Left cardiac atrium (tissue), 4 donors: ENCODE data around the gene CACNA2D1. TPM values are rescaled to one million over a fixed set of nuclear protein-coding genes. Genes with fewer than 3 reads are reported as not detected.

Experiments used
- ATAC-seq, 2 donors: fragments of 200-7000 bp; cut with Tn5 transposase; one replicate each; pipeline ENCODE4 v1.9.1; 2020; ENCODE audit warnings: mild to moderate bottlenecking in 2 of 2, moderate library complexity in 2 of 2
- DNase-seq: peaks from one replicate; pipeline ENCODE4 v3.0.0-alpha.2; 2020
- intact Hi-C, 2 donors: fragments of 100-400 bp; cut with DNase I; formaldehyde crosslinking; loops; one replicate each; pipeline versions ENCODE4 v1.14.1 to v1.15.1; 2022 to 2023
- total RNA-seq, 2 donors: library from RNA; stranded (reverse); fragmentation: NEBNext Ultra II Directional; extraction: Animal tissue kit (Norgen Biotek cat#: 25700); gene quantifications; one replicate each; pipeline ENCODE4 v1.2.1, GENCODE V29; 2021
- donor health status: DM: no; HTN: yes; CAD: no.
- donor health status: DM: no; HTN: yes; CAD: no; lungs with severe emphysema.
- donor health status: DM: yes; HTN: yes; CAD: no.
- donor health status: Dilated cardiomyopathy.

The CACNA2D1 gene
- total RNA-seq, 2 donors from 2014 or later: 29.5 to 39.8 TPM

DNA sequence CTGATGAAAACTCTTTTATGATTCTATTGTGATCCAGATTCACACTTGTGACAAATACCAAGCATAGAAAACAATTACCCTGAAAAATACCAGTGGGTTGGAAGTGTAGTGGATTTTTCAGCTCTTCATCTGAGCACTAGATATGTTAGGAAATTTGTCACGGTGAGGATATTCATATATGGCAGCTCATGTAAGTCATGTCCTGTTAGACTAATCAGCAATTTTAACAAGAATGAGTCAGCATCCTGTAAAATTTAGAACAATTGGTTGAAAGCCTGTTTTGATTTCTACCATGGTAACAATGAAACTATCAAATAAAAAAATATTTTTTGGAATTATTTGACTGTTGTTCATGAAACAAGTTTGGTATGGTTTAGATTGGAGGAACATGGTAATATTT is 334.3 kb downstream of the CACNA2D1 start:
- ATAC-seq: no peak
- no peak for DNase-seq
- intact Hi-C loops: no loop called here

DNA sequence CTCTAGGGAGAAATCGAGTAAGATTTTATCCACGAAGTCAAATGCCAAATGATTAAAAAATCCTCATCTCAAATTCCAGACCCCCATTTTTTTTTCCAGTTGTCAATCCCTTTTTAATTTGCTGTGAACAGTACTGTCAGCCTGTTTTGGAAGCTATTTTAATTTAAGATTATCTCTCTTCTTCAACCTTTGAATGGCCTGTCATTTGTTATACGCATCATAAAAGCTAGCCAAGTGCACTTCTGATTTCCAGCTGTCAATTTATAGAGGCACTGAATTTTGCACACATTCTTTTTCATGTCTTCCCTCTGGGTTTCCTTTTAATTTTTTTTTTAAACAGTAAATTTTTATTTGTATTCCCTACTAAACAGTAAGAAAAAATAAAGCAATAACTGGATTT is 337.4 kb downstream of the CACNA2D1 start:
- DNase-seq (no peak), ATAC-seq (no peak)
- intact Hi-C loops: no loop called here

DNA sequence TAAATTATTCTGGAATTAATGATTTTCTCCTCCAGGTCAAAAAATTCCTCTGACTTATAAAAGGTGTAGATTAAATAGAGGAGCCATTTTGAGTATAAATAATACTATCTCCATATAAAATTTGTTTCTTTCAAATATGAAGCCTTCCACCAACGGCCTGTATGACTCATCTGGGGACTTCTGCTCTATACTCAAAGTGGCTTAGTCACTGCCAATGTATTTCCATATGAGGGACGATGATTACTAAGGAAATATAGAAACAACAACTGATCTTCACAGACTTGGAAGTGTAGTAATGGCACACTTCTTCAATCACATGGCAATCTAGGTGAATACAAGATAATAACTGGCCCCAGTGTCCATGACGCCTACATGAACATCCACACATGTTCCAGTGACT is 338.1 kb downstream of the CACNA2D1 start:
- no peak for DNase-seq
- intact Hi-C loops: no loop called here
- no peak for ATAC-seq

DNA sequence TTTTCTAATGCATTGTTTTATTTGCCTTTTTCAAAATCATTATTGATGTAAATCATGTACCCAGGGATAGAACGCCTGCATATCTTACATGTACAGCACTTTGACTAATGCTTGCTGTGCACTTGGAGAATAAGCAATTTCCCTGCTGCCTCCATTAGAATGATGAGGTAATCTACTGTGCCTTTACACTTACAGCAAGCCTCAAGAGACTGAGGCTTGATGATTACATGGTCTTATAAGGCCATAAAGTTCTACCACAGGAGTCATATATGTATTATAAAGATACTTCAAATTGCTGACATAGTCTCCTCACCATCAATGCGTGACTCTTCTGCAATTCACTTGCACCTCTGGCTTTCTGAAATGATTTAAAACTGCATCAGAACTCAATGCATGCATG is 345.2 kb downstream of the CACNA2D1 start:
- ATAC-seq (no peak), DNase-seq (no peak)
- intact Hi-C loops: no loop called here

DNA sequence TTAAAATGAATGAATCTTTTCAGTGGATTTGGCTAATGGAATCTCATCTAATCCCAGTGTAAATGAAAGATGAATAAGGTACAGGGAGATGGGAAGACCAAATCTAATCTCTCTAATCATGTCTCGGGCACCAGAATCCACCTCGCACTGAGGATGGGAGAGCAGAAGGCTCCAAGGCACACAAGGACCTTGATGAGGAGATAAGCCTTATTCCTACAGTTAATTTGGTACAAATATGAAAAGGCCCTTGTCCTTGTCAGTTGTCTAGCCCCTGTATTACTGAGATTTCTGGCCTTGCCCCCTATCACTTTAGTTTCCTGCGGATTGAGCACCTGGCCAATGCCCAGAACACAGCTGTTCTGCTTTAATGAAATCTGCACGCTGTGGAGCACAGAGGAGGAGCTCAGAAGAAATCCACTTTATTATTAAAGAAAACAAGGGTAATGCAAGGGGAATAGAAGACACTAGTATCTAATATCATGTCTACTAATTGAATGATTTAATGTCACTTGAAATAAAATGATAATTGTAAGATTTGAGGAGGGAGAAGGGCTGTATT is 352.4 kb downstream of the CACNA2D1 start:
- no peak for DNase-seq
- intact Hi-C loops: no loop called here
- ATAC-seq: no peak

DNA sequence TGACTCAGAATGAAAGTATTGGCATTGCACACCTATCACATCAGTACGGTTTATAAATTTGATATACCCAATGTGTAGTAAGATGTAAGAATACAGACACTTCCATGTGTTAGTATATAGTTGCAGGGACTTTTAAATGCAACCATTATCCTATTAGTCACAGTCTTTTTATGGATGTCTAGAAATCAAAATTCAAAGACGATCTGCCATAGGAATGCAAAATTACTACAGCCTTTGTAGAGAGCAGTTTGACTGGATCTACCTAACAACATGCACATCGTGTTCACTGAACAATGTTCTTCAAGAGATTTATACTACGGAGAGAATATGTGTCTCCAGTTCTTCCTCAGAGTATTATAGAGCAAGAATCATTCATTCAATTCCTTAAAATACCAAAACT is 356.5 kb downstream of the CACNA2D1 start:
- DNase-seq: no peak
- intact Hi-C loops: no loop called here
- no peak for ATAC-seq

DNA sequence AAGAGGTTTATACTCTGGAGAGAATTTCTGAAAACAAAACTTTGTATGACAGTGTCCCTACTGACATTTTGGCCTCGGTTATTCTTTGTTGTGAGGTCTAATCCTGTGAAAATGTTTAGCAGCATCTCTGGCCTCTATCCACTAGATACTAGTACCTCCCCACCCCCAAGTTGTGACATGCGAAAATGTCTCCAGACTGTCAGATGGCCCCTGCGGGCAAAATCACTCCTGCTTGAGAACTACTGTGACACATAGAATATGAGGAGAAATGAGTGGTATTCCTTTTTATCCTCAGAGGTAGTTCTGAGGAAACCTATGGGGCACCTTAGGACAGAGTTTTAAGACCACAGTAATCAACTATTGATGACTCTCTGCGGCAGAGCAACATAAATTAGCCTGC is 358.5 kb downstream of the CACNA2D1 start:
- DNase-seq: no peak
- intact Hi-C loops: no loop called here
- ATAC-seq: no peak

DNA sequence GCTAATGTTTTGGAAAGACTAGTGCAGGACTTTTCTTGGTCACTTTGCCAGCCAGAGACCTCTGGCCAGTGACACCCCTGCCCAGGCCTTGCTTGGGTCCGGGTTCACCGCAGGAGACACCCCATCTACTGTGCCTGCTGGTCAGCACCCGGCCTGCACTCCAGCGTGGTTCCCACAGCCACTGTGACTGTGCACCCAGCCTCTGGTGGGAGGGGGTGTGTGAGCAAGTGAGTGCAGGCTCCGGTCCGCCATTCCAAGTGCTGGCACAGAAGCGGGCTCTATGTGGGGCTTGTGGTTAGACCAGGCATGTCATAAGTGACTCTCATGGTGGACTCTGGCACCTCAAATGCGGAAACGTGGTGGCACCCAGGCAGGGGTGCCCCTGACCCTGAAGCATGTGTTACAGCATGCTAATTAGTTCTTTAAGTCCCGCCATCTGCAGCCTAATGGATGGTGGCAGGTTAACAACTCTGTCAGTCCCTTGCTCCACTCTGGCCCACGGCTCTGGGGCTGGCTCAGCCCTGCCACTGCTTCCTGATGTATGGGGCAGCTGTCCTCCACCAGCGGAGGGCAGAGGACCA is 361.8 kb downstream of the CACNA2D1 start:
- DNase-seq: no peak
- intact Hi-C loops: no loop called here
- ATAC-seq: no peak

DNA sequence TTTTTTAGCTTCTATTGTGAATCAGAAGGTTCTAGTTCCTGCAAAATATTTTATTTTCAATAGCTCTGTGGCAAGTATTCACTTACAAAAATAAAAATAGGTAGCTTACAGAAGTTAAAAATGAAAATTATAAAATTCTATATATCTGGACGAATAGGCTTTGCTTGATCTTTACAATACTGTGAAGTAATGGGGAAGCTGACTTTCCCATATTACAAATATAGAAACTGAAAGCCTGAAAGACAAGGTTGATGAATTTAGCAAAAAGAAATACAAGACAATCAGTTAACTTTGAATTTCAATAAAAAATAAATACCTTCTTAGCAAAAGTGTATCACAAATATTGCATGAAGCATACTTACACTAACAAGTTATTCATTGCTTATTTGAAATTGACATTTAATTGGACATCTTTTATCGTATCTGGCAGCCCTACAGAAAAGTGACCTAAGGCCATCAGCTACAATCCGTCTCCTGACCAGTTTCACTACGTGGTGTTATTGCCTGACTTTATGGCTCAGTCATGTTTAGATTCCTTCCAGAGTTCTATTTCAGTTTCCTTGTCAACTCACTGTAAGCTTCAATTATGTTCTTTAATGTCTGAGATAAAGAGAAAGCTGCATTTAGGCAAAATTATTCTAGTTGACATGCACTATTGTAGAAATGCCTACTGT is 363.2 kb downstream of the CACNA2D1 start:
- DNase-seq (no peak), ATAC-seq (no peak)
- intact Hi-C loops: no loop called here

GRCh38 chr7:82079527-82079926 is 364.1 kb downstream of the CACNA2D1 start:
- ATAC-seq (no peak), DNase-seq (no peak)
- intact Hi-C loops: no loop called here

DNA sequence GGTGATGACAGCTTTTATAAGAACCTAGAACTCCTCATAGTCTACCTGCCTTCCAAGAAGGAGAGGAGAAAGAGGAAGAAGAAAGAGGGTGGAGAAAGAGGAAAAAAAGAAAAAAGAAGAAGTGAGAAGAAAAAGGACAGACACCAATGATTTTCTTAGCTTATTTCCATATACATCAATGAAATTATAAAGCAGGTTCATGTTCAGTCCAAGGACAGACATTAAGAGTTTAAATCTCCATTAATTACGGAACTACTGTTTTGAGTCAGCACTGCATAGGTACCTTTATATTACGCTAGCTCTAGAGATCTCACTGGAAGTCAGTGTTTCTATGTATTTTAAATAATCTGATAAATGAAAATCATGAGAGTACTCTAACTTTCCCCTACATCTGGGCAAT is 364.8 kb downstream of the CACNA2D1 start:
- DNase-seq: no peak
- intact Hi-C loops: no loop called here
- ATAC-seq: no peak

DNA sequence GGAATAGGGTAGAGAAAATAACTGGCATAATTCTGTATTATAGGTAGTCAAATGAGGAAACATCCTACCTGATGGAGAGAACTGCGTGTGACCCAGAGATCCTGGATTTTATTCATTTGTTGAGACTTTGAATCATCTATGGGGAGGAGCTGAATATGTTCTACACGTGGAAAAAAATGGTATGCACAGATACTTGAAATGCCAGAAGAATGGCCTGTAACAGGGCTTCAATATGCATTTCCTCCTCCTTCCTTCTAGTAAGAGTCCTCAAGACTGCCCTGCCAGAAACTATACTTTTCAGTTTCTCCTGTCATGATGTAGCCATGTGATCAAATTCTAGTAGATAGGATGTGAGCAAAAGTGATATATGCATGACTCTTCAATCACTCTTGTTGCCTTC is 372.1 kb downstream of the CACNA2D1 start:
- DNase-seq: no peak
- ATAC-seq: no peak
- intact Hi-C loops: no loop called here

- DNase-seq: no peak
- no peak for ATAC-seq
- intact Hi-C loops: no loop called here
Measured at GRCh38 chr7:82067628-82068264, 375.8 kb downstream of the CACNA2D1 start.

DNA sequence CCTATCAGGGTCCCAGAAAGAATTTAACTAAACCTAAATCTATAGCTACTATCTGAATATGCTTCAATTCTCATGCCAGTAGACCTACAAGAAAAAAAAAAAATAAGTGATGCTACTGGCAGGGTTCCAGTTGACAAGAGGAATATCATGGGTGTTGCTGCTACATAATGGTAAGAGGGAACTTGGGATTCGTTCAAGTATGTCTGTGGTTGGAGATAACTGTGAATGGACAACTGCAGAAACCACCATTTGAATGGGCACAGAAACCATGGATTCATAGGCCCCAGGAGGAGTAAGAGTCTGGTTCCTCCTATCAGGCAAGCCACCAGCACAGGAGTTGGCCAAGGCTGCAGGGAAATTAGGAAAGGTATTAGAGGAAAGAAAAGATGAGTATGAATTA is 386.1 kb downstream of the CACNA2D1 start:
- intact Hi-C loops: loop anchor here in 1 of 2 donors (10.0 kb wide), 1 partner anchor 107 kb away; no protein-coding TSS in a partner anchor
- DNase-seq (no peak), ATAC-seq (no peak)

GRCh38 chr7:82056282-82056681 is 387.3 kb downstream of the CACNA2D1 start:
- DNase-seq: no peak
- intact Hi-C loops: loop anchor here in 1 of 2 donors (10.0 kb wide), 1 partner anchor 109 kb away; no protein-coding TSS in a partner anchor
- no peak for ATAC-seq

- intact Hi-C loops: loop anchor here in 1 of 2 donors (10.0 kb wide), 1 partner anchor 110 kb away; no protein-coding TSS in a partner anchor
- ATAC-seq (no peak), DNase-seq (no peak)
Measured at GRCh38 chr7:82054544-82054943, 389.0 kb downstream of the CACNA2D1 start.

- DNase-seq (no peak), ATAC-seq (no peak)
- intact Hi-C loops: loop anchor here in 1 of 2 donors (10.0 kb wide), 1 partner anchor 111 kb away; no protein-coding TSS in a partner anchor
Measured at GRCh38 chr7:82053453-82054032, 390.0 kb downstream of the CACNA2D1 start.

- no peak for DNase-seq
- ATAC-seq: no peak
- intact Hi-C loops: loop anchor here in 1 of 2 donors (10.0 kb wide), 1 partner anchor 113 kb away; no protein-coding TSS in a partner anchor
Measured at GRCh38 chr7:82051601-82052000, 392.0 kb downstream of the CACNA2D1 start.

GRCh38 chr7:82050792-82051191 is 392.8 kb downstream of the CACNA2D1 start:
- intact Hi-C loops: loop anchor here in 1 of 2 donors (10.0 kb wide), 1 partner anchor 114 kb away; no protein-coding TSS in a partner anchor
- ATAC-seq: peak in 1 of 2 donors; percentile 74
- DNase-seq: no peak
